H9 (cell line): ENCODE measurements around the gene MAPK8IP1. TPM values are rescaled to one million over a fixed set of nuclear protein-coding genes. Genes with fewer than 3 reads are reported as not detected.

Source experiments
- DNase-seq: peaks from one replicate; pipeline ENCODE4 v3.0.0-alpha.2; 2017
- H2AFZ ChIP-seq: one replicate; pipeline ENCODE4 v1.6.1; 2013; ENCODE audit warnings: mild to moderate bottlenecking, low read length, control low read depth, moderate library complexity
- H2AK5ac ChIP-seq: 2 replicates; pipeline ENCODE4 v1.6.1; 2013; ENCODE audit warnings: low read length, control low read depth, mixed read lengths; ENCODE audit not compliant: insufficient read length
- H2BK120ac ChIP-seq: one replicate; pipeline ENCODE4 v1.6.1; 2013; ENCODE audit warnings: low read depth, mild to moderate bottlenecking, low read length, control low read depth, inconsistent platforms; ENCODE audit not compliant: poor library complexity, severe bottlenecking
- H2BK12ac ChIP-seq: 2 replicates; pipeline ENCODE4 v1.6.1; 2013; ENCODE audit warnings: low read length, control low read depth, mixed read lengths, low read depth; ENCODE audit not compliant: insufficient read length
- H2BK15ac ChIP-seq: 2 replicates; pipeline ENCODE4 v1.6.1; 2013; ENCODE audit warnings: low read depth, low read length, control low read depth
- H2BK20ac ChIP-seq: one replicate; pipeline ENCODE4 v1.6.1; 2013; ENCODE audit warnings: low read depth, mild to moderate bottlenecking, low read length, control low read depth, inconsistent platforms; ENCODE audit not compliant: poor library complexity, severe bottlenecking
- H2BK5ac ChIP-seq: 2 replicates; pipeline ENCODE4 v1.6.1; 2013; ENCODE audit warnings: low read length, control low read depth, mixed read lengths; ENCODE audit not compliant: insufficient read length
- H3K14ac ChIP-seq: 2 replicates; pipeline ENCODE4 v1.6.1; 2013; ENCODE audit warnings: low read length, control low read depth; ENCODE audit not compliant: insufficient read depth
- H3K18ac ChIP-seq: 2 replicates; pipeline ENCODE4 v1.6.1; 2013; ENCODE audit warnings: low read depth, mild to moderate bottlenecking, mixed read lengths, low read length, control low read depth; ENCODE audit not compliant: insufficient read length
- H3K23ac ChIP-seq: 2 replicates; pipeline ENCODE4 v1.6.1; 2013; ENCODE audit warnings: low read length, control low read depth, mixed read lengths, low read depth; ENCODE audit not compliant: insufficient read length
- H3K23me2 ChIP-seq: 2 replicates; pipeline ENCODE4 v1.6.1; 2013; ENCODE audit warnings: low read depth, mild to moderate bottlenecking, mixed read lengths, low read length, control low read depth; ENCODE audit not compliant: insufficient read length, poor library complexity, severe bottlenecking
- H3K27ac ChIP-seq: 2 replicates; pipeline ENCODE4 v1.5.1; 2013; ENCODE audit warnings: low read length, control low read depth, mixed read lengths, low read depth; ENCODE audit not compliant: insufficient read length
- H3K27me3 ChIP-seq: 2 replicates; pipeline ENCODE4 v1.6.1; 2013; ENCODE audit warnings: low read length, control low read depth, inconsistent platforms; ENCODE audit not compliant: insufficient read depth
- H3K4ac ChIP-seq: 2 replicates; pipeline ENCODE4 v1.6.1; 2013; ENCODE audit warnings: low read depth, mild to moderate bottlenecking, control low read depth, inconsistent platforms, low read length, moderate library complexity
- H3K4me1 ChIP-seq: 2 replicates; pipeline ENCODE4 v1.6.1; 2013; ENCODE audit warnings: low read length, control low read depth, inconsistent platforms; ENCODE audit not compliant: insufficient read depth
- H3K4me2 ChIP-seq: 2 replicates; pipeline ENCODE4 v1.6.1; 2013; ENCODE audit warnings: low read length, control low read depth, mixed read lengths; ENCODE audit not compliant: insufficient read length, insufficient read depth
- H3K56ac ChIP-seq: 2 replicates; pipeline ENCODE4 v1.6.1; 2013; ENCODE audit warnings: low read depth, mild to moderate bottlenecking, mixed read lengths, low read length, control low read depth; ENCODE audit not compliant: insufficient read length
- H3K79me1 ChIP-seq: 2 replicates; pipeline ENCODE4 v1.6.1; 2013; ENCODE audit warnings: low read depth, mild to moderate bottlenecking, moderate library complexity, low read length, control low read depth, inconsistent platforms; ENCODE audit not compliant: insufficient read depth, poor library complexity, severe bottlenecking
- H3K79me2 ChIP-seq: 2 replicates; pipeline ENCODE4 v1.6.1; 2013; ENCODE audit warnings: low read length, control low read depth, inconsistent platforms; ENCODE audit not compliant: insufficient read depth
- H3K9ac ChIP-seq: 2 replicates; pipeline ENCODE4 v1.6.1; 2013; ENCODE audit warnings: low read length, control low read depth, mixed read lengths; ENCODE audit not compliant: insufficient read length; ENCODE audit errors: extremely low read depth
- H3K9me3 ChIP-seq: one replicate; pipeline ENCODE4 v1.6.1; 2013; ENCODE audit warnings: low read depth, low read length, inconsistent platforms; ENCODE audit not compliant: control insufficient read depth
- H3T11ph ChIP-seq: one replicate; pipeline ENCODE4 v1.6.1; 2013; ENCODE audit warnings: mild to moderate bottlenecking, low read length, control low read depth, inconsistent platforms
- H4K20me1 ChIP-seq: one replicate; pipeline ENCODE4 v1.6.1; 2013; ENCODE audit not compliant: control insufficient read depth, insufficient read length, insufficient read depth
- H4K5ac ChIP-seq: 2 replicates; pipeline ENCODE4 v1.6.1; 2013; ENCODE audit warnings: low read depth, mild to moderate bottlenecking, mixed read lengths, low read length, control low read depth; ENCODE audit not compliant: insufficient read length
- H4K8ac ChIP-seq: replicated peaks from 2 replicates; pipeline ENCODE4 v1.6.1; 2013; ENCODE audit warnings: low read length, control low read depth, mixed read lengths, low read depth; ENCODE audit not compliant: insufficient read length
- H4K91ac ChIP-seq: 2 replicates; pipeline ENCODE4 v1.6.1; 2013; ENCODE audit warnings: low read depth, mild to moderate bottlenecking, moderate library complexity, mixed read lengths, low read length, control low read depth; ENCODE audit not compliant: insufficient read length
- H3K27ac Mint-ChIP-seq, 3 experiments: 2 replicates in 2 of 3; 3 replicates in 1 of 3; pipeline ENCODE4 v1.8.0; 2020 to 2021; ENCODE audit warnings: mixed read lengths in 3 of 3, mild to moderate bottlenecking in 1 of 3, moderate library complexity in 1 of 3
- H3K27me3 Mint-ChIP-seq: 2 replicates; pipeline ENCODE4 v1.8.0; 2021; ENCODE audit warnings: low read depth, mild to moderate bottlenecking, moderate library complexity, mixed read lengths
- H3K36me3 Mint-ChIP-seq, 3 experiments: 2 replicates in 2 of 3; 3 replicates in 1 of 3; pipeline ENCODE4 v1.8.0; 2020 to 2021; ENCODE audit warnings: low read depth in 3 of 3, mixed read lengths in 3 of 3; ENCODE audit not compliant: insufficient read depth in 1 of 3
- H3K4me1 Mint-ChIP-seq, 2 experiments: 2 replicates each; pipeline ENCODE4 v1.8.0; 2020; ENCODE audit warnings: mixed read lengths in 2 of 2
- H3K4me3 Mint-ChIP-seq, 2 experiments: 2 replicates in 1 of 2; 3 replicates in 1 of 2; pipeline ENCODE4 v1.8.0; 2020 to 2021; ENCODE audit warnings: mild to moderate bottlenecking in 2 of 2, mixed read lengths in 2 of 2, moderate library complexity in 1 of 2
- H3K9me3 Mint-ChIP-seq, 2 experiments: 2 replicates in 1 of 2; 3 replicates in 1 of 2; pipeline ENCODE4 v1.8.0; 2020; ENCODE audit warnings: mild to moderate bottlenecking in 2 of 2, mixed read lengths in 2 of 2, moderate library complexity in 1 of 2
- WGBS: extraction: QIAGEN DNeasy Blood & Tissue Kit; methylation state at CpG from one replicate; pipeline ENCODE4 v1.1.7; 2013; ENCODE audit warnings: missing lambda C conversion rate, low lambda C conversion rate, mixed read lengths; ENCODE audit not compliant: insufficient read length; ENCODE audit errors: extremely low coverage; 5-methylcytosine and 5-hydroxymethylcytosine counted together
- total RNA-seq: library from RNA; stranded (reverse); gene quantifications from 2 replicates; pipeline ENCODE4 v1.2.1, GENCODE V29; 2021
- TF ChIP-seq, protein P1 (sequence below): fragments of 200-600 bp; sonication (generic); conservative IDR thresholded peaks from 3 replicates; pipeline ENCODE4 v1.8.0; 2021; ENCODE audit warnings: antibody characterized with exemption, mild to moderate bottlenecking

MAPK8IP1 gene
- total RNA-seq, 1 experiment from 2014 or later = 30.2 TPM

GRCh38 chr11:45906965-45907611, 21.6 kb downstream of the MAPK8IP1 start, which contains the start of gene FREY1:
TSS of gene FREY1 (minus strand) at chr11:45907271. CDS start at chr11:45907245, 26 bp downstream.
- H3K4ac ChIP-seq = no peak within 1 kb of the TSS
- H2BK20ac ChIP-seq = no peak within 1 kb of the TSS
- H3K27me3 ChIP-seq = no peaks in the 10 kb centered on the region
- TF ChIP-seq, protein P1, sequence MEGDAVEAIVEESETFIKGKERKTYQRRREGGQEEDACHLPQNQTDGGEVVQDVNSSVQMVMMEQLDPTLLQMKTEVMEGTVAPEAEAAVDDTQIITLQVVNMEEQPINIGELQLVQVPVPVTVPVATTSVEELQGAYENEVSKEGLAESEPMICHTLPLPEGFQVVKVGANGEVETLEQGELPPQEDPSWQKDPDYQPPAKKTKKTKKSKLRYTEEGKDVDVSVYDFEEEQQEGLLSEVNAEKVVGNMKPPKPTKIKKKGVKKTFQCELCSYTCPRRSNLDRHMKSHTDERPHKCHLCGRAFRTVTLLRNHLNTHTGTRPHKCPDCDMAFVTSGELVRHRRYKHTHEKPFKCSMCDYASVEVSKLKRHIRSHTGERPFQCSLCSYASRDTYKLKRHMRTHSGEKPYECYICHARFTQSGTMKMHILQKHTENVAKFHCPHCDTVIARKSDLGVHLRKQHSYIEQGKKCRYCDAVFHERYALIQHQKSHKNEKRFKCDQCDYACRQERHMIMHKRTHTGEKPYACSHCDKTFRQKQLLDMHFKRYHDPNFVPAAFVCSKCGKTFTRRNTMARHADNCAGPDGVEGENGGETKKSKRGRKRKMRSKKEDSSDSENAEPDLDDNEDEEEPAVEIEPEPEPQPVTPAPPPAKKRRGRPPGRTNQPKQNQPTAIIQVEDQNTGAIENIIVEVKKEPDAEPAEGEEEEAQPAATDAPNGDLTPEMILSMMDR = no peak
- H3K23ac ChIP-seq = no peak within 1 kb of the TSS
- H4K20me1 ChIP-seq = no peaks in the 10 kb centered on the region
- no peak within 1 kb of the TSS for H2AK5ac ChIP-seq
- H2BK12ac ChIP-seq = no peak within 1 kb of the TSS
- Mint-ChIP-seq H3K27me3 (no peaks in the 10 kb centered on the region), H3K9me3 (no peaks in the 10 kb centered on the region), H3K27ac (peak within 1 kb of the TSS in 2 of 3 experiments; percentile 79 to 86; a peak in 4 of 7 replicates), H3K4me3 (no peak within 1 kb of the TSS), H3K4me1 (peaks cover 2 to 4% of the 10 kb centered on the region in 2 experiments; a peak in 2 of 4 replicates), H3K36me3 (peaks cover 10 to 40% (median 29%) of the 10 kb centered on the region in 3 experiments)
- no peak within 1 kb of the TSS for H2BK120ac ChIP-seq
- WGBS = no CpG with 5 or more reads among the region's 18 CpGs
- no peak within 1 kb of the TSS for H3K4me2 ChIP-seq
- no peak within 1 kb of the TSS for H3K56ac ChIP-seq
- no peaks in the 10 kb centered on the region for H3K23me2 ChIP-seq
- no peaks in the 10 kb centered on the region for H3K79me1 ChIP-seq
- H4K5ac ChIP-seq = no peak within 1 kb of the TSS
- H4K8ac ChIP-seq = no peak within 1 kb of the TSS
- H3K14ac ChIP-seq = peak within 1 kb of the TSS; percentile 1; the same call in 1 of the 2 replicates
- no peak within 1 kb of the TSS for H4K91ac ChIP-seq
- no peak within 1 kb of the TSS for H2BK5ac ChIP-seq
- no peak within 1 kb of the TSS for H3K18ac ChIP-seq
- H3K9ac ChIP-seq = no peak within 1 kb of the TSS
- no peak for DNase-seq
- no peak within 1 kb of the TSS for H3K27ac ChIP-seq
- H2BK15ac ChIP-seq = no peak within 1 kb of the TSS
- H2AFZ ChIP-seq = no peak within 1 kb of the TSS
- H3K4me1 ChIP-seq = no peaks in the 10 kb centered on the region
- no peak within 1 kb of the TSS for H3T11ph ChIP-seq
- H3K9me3 ChIP-seq = no peaks in the 10 kb centered on the region
- no peaks in the 10 kb centered on the region for H3K79me2 ChIP-seq
